Islet of Langerhans (tissue), 1 donor: ENCODE results near the gene TRIP4.
"Not testable (repeated sequence)": the region's sequence is repeated elsewhere in the genome, so short reads cannot be mapped to it uniquely, and the experiment has no call there.

Experiments used
- FAIRE-seq: peaks from one replicate; lab custom pipeline; 2011; peaks lifted over from hg19 to GRCh38; lab: Jason Lieb, UNC

Gene TRIP4

DNA sequence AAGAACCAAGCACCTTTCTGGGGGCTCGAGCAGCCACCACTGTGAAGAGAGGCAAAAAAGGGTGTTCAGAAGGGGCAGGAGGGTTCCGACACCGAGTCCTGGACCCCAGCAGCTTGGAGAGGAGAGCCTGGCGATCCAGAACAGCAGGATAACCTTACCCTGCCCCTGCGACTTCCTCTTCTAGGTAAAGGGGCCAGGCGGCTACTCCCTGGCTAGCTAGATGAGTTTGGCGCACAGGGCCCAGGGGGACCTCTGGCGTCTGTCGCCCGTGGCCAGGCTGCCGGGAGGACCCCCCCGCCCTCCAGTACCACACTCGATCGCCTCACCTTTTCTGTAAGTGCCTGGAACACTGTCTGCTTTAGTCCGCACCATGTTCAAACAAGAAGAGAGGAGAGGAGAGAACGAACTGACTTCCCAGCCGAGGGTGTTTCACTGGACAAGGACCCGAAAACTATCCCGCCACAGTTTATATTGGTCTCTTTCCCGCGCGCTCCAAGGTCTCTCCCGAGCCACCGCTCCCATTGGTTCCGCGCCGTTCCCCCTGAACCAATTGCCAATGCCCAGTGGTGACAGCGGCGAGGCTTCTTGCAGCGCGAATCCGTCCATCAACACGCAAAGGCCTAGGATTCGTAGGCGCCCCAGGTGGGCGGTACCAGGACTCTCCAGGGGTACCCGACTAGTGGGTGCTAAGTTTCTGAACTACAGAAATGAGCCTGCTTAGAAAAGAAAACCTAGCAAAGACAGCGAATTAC lies 6.5 kb upstream of the TRIP4 start, which contains the start of gene PCLAF:
PCLAF (minus strand) TSS at position 442 of the 752 bp plus-strand sequence; CDS start at position 372, 70 bp downstream.
- FAIRE-seq, result peak; percentile 86

DNA sequence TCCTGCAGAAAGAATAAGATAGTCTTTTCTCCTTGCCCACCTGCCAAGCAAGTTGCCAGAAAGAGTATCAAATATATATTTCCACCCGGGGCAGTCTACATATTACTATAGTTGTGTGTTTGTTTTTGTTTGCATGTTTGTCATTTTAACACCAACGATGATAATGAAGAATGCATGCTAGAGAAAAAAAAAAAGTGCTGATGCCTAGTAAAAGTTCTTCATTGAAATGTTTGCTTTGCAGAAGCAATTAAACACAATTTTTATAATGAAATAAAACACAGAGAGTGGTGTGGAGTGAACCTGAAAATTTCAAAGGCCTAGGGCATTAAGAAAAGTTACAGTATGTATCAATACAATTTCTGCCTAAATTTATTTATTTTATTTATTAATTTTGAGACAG lies 3.9 kb upstream of the TRIP4 start:
- FAIRE-seq, result no peak

DNA sequence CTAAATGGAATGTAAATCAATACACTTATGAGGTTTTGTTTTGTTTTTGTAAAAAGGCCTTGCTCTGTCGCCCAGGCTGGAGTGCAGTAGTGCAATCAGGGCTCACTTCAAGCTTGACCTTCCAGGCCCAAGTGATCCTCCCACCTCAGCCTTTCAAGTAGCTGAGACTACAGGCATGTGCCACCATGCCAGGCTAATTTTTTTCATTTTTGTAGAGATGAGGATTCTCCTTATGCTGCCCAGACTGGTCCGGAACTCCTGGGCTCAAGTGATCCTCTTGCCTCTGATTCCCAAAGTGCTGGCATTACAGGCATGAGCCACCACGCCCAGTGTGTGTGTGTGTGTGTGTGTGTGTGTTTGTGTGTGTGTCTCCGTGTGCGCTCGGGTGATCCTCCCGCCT lies 1.3 kb upstream of the TRIP4 start:
- FAIRE-seq, result no peak

DNA sequence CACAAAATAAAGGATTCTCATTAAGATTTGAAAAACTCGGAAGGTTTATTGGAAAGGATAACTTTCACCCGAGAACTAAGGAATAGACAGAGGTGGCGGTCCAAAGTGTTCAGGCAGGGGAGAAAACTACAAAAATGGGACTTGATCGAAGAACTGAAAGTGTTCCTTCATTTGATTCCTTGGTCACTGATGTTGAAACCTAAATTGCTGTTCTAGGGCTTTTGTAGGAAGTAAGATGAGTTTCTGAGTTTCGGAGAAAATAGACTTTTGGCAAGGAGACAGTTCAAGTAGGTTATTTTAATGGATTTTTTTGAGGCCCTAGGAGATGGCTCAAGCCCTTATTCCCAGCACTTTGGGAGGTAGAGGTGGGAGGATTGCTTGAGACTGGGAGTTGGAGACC lies 1.4 kb downstream of the TRIP4 start:
- no peak for FAIRE-seq

DNA sequence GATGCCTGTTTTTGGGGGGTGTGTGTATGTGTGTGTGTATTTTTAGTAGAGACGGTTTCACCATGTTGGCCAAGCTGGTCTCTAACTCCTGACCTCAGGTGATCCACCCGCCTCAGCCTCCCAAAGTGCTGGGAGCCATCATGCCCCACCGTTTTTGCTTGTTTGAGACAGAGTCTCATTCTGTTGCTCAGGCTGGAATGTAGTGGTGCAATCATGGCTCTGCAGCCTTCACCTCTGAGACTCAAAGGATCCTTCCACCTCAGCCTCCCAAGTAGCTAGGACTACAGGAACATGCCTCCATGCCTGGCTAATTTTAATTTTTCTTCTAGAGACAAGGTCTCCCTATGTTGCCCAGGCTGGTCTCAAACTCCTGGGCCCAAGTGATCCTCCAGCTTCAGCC lies 4.8 kb downstream of the TRIP4 start:
- not testable (repeated sequence) for FAIRE-seq

DNA sequence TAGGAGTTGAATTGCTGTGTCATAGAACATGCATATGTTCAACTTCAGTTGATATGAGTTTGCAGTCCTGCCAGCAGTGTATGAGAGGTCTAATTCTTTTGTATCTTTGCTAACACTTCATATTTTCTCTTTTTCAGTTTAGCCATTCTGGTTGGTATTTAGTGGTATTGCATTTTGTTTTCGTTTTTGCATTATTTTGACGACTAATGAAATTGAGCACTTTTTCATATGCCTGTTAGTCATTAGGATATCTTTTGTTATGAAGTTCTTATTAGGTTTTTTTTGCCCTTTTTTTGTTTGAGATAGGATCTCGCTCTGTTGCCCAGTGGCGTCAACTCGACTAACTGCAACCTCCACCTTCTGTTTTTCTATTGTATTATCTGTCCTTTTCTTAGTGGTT lies 9.2 kb downstream of the TRIP4 start:
- FAIRE-seq, result no peak

DNA sequence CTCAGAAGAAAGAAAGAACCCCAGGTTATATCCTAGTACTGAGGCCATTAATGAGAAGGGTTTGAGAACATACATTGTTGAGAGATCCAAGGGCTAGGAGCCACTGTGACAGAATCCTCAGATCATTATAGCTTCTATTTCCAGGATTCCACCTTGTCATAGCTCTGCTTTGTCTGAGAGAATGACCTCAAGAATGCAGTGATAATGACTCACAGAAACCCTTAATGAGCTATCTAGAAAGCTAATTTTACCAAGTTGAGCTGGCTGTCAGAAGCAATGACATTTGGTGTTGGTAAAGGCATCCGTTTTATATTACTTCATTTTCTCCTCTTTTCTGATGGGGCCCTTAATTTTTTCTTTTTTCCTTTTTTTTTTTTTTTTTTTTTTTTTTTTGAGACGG lies 10.9 kb downstream of the TRIP4 start:
- no peak for FAIRE-seq

DNA sequence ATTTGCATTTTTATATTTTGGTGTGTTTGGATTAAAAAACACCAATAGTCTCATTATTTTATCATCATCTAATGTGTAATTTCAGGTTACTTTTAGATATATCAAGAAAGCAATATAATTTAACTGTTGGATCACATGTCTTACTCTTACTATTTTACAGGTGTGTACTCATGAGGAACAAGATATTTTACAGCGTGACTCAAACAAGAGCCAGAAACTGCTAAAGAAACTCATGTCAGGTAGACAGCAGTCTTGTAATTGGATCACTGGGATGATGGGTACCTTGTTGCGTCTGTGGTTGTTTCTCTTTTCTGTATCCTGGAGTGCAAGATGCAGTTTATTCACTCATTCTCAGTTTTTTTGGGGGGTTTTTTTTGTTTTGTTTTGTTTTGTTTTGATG lies 12.9 kb downstream of the TRIP4 start:
- FAIRE-seq, result no peak

DNA sequence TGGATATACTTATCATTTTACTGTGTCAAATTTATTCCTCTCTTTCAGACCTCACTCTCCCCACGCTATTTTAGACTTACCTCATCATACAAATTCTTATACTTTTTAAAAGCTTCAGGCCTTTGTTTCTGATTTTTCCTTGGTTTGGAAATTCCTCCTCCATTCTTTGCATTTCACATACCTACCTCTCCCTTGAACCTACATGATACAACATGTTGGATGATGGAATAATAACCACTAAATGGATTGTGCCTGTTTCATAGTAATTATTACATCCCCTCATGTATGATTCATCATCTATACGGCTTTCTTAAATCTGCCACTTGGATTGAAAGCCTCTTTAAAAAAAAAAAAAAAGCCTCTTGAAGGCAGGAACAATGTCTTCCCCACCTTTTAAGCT lies 24.6 kb downstream of the TRIP4 start:
- no peak for FAIRE-seq

DNA sequence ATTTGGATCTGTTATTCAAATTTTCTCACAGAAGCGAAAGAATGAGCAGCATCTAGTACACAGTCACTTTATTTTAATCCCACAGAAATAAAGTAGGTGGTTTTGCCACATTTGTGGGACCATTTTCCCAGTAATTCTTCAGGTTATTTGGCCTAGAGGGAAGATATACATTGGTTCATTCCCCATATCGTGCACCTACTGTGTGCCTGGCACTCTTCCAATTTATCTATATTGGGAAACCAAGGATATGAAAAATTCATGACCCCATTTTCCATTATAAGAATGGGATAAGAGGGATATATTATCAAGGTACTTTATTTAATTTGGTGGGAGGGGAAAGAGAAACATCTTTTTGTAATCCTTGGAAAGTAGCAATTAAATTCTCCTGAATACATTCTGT lies 35.1 kb downstream of the TRIP4 start:
- FAIRE-seq, result no peak

DNA sequence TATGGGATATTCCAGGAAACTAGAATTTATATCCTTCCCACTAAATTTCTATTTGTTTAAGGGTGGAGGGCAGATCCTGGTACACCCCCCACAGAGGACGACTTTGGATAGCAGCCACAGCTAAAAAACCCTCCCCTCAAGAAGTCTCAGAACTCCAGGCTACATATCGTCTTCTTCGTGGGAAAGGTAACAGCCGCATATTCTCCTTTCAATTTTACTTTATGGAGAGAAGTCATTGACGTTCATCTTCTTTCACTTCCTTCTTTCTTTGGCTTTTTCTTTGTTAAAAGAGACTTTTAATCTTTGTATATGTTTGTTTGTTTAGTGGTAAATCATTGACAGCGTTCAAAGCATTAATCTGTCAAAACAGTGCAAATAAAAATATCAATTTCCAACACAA lies 36.3 kb downstream of the TRIP4 start:
- no peak for FAIRE-seq

DNA sequence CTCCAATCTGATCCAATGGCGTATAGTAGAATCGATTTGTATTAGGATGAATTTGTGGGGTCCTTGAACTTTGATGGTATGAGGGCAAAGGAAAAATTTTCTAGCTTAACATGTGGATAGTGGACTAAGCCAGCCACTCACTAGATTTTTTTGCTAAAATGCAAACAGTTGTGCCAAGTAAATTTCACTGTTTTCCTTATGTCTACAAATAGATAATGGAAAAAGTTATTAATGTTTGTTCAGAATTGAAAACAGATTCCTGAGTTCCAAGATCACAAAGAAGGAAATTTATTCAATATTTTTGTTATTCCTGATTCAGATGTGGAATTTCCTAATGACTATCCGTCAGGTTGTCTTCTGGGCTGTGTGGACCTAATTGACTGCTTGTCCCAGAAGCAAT lies 37.6 kb downstream of the TRIP4 start:
- FAIRE-seq, result no peak

DNA sequence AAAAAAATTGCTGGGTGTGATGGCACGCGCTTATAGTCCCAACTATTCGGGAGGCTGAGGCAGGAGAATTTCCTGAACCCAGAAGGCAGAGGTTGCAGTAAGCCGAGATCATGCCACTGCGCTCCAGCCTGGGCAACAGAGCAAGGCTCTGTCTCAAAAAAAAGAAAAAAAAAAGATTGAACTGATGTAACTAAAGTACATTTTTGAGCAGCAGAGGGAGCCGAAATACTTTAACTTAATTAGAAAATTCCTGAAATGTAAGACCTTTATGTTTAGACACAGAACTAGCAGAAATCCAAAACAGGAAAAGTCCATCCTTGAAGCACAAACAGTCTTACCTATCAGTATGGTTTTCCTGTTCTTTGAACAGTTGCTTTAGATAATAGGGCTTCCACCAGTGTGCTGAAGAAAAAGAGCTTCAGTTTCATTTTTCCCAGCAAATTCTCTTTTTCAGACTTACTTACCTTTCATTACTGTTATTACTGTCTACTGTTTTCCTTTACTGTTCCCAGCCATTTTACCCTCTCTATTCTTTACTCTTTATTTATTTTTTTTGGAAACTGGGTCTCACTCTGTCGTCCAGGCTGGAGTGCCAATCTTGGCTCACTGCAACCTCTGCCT lies 39.3 kb downstream of the TRIP4 start:
- peak; percentile 41 for FAIRE-seq

DNA sequence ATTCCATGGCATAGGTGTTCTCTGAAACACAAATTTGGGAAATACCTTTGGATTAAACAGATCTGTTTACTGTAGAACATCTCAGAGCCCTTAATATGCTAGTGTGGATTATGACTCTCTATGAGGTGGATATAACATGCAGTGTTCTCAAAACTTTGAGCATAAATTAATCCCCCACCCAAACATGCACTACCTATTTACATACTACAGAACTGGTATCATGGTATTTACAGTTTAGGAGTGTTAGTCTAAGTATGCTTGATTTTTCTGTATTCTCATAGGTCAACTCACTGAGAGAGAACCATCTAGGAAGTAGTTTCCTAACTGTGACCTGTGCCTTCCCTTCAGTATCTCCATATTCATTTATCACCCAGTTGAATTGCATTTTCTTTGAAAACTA lies 41.8 kb downstream of the TRIP4 start:
- no peak for FAIRE-seq

DNA sequence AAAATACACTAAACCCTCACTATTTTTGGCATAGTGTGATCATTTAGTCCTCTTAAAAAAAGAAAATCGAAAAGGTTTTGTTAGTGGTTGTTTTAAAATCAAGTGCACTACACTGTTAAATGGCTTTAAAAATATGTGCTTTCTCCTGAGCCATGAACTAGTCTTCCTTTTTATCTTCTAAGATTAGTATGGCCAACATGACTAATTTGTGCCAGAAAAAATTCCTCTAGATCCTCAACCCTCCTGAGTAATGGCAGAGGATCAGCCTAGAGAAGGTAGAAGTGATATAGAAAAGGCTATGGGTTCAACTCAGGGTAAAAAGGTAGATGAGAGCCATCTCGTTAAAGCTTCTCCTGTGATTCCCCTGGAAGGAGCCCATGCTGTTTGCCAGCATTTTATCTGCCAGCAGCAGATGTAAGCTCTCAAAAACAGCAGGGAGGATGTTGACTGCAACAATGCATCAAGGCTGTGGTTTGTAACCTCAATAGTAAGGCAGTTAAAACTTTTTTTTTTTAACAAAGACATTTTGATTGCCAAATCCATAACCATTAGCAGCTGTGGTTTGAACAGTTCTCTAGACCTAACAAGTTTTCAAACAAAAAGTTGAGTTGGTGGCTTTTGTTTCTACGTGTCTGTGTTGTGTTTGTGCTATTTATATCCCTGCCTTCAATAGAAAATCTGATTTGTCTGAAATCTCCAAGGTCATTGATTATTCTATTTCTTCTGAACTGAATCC lies 42.5 kb downstream of the TRIP4 start:
- FAIRE-seq, result no peak

DNA sequence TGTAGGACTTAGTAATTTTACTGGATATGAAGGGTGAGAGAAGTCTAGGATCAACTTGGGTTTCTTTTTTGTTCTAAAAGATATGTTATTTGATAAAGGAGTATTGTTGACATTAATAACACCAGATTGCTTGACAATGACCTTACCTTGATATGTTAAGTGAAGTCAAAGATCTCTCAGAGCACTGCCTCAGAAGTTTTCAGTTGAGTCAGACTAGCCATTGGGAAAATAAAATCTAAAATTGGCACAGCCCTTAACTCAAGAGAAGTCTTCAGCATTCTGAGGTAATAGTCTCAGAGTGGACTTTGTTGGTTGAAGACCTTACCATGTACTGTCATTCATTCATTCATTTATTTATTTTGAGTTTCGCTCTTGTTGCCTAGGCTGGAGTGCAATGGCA lies 50.3 kb downstream of the TRIP4 start:
- no peak for FAIRE-seq

DNA sequence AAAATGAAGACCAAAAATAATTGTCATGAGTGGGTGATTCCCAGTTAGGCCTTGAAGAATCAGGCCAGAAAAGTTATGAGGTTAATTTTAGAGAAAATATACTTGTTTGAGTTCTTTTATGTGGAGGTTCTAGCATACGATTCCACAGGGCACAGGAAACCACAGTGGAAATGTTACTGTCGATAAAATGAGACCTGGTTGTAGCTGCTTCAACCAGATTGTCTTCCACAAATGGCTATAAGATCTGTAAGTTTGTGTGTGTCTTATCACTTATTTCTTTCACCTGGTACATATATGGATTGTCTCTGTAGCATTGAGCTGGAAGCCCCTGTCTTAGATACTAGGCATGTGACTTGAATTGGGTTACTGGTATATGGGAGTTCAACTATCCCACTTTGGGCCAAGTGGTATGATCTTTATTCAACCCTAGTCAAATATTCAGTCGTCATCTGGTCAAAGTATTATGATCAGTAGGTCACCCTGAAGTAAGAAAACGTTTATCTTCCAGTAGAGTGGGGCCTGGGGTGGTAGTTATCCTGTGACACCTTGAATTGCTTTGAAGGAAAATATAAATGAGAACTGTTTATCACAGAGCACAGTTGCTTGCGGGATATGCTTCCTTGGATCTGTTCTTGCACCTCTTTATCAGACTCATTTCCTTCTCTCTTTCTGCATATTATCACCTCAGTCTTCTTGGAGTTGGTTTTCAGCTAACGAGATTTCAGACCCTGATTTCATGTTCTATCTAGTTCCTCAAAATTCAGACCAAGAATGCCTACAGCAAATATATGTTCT lies 51.2 kb downstream of the TRIP4 start:
- FAIRE-seq, result no peak

DNA sequence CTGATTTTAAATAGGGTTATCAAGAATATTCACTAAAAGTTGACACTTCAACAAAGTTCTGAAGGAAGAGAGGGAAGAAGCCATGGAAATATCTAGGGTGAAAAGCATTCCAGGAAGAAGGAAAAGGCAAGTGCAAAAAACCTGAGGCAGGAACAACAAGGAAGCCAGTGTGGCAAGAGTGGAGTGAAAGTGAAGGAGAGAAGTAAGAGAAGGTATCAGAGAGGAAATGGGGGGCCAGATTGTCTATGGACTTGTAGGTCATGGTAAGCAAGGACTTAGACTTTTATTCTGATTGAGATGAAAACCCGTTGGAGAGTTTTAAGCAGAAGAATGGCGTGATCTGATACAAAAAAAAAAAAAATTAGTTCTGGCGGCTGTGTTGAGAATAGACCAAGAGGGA lies 54.2 kb downstream of the TRIP4 start:
- no peak for FAIRE-seq

DNA sequence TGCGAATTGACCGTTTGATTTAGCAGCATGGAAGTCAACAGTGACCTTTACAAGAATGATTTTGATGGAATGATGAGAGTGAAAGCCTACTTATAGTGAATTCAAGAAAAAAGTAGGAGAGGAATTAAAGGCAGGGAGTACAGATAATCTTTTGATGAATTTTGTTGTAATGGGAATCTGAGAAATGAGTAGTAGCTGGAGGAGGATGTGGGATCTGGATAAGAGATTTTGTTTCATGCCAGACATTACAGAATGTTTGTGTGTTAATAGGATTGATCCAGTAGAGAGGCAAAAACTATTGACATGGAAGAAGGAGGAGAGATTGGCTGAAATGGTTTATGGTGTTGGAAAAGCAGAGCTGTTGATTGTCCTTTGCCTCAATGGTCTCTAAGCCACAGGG lies 55.4 kb downstream of the TRIP4 start:
- FAIRE-seq, result no peak

DNA sequence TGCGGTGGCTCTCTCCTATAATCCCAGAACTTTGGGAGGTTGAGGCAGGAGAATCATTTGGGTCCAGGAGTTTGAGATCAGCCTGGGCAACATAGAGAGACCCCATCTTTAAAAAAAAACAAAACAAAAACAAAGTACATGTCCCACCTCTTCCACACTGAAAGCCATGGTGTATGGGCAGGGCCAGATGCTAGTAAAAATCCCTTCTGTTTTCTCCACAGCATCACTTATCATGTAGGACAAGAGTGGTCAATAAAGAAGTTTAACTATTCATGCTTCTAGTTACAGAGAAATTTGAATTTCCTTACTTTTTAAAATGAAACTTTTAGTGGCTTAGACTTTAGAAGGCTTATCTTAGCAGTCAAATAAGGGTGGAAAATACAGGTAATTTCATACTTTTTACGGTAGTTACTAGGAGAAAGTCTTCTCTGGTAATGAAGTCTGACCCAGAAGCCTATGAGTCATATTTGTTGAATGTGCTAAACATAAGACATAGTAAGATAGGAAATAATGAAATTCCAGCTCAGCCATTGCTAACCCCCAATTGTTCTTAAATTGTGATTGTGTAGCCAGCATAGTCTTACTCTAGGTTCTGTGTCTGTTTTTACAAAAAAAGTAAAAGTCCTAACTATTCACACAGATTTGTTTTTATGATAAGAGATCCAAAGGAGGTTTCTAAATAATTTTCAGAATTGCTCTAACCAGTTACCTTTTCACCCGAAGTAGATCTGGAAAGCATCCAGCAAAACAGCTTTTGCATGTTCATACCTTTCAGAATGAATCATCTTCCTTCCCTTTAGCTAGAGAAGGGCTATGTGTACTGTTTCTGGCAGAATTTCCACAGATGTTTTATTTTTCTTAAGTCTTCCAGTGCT lies 56.3 kb downstream of the TRIP4 start:
- peak; percentile 87 for FAIRE-seq

DNA sequence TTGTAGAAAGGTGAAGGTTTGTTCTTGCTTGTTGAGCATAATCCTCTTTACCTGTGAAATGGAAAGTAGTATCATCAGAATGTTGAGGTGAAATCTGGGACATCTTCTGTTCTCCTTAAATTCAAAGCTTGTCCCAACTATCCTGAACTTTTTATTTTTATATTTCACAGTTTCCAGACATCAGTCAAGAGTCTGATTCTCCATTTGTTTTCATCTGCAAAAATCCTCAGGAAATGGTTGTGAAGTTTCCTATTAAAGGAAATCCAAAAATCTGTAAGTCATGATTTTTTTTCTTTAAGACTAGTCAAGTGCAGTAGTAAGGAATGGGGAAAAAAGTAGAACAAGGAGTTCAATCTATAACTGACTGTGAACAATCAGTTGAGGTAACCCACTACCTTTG lies 57.2 kb downstream of the TRIP4 start:
- FAIRE-seq, result no peak
